Hematopoietic multipotent progenitor cell treated with erythropoietin and hydrocortisone succinate and interleukin-3 and kit ligand, for 6 days (in vitro differentiated cells): Measurements from ENCODE around the gene ADAMTSL3.

Experiments used
- DNase-seq: peaks from one replicate; pipeline ENCODE4 v3.0.0-alpha.2; 2015

Gene ADAMTSL3

DNA sequence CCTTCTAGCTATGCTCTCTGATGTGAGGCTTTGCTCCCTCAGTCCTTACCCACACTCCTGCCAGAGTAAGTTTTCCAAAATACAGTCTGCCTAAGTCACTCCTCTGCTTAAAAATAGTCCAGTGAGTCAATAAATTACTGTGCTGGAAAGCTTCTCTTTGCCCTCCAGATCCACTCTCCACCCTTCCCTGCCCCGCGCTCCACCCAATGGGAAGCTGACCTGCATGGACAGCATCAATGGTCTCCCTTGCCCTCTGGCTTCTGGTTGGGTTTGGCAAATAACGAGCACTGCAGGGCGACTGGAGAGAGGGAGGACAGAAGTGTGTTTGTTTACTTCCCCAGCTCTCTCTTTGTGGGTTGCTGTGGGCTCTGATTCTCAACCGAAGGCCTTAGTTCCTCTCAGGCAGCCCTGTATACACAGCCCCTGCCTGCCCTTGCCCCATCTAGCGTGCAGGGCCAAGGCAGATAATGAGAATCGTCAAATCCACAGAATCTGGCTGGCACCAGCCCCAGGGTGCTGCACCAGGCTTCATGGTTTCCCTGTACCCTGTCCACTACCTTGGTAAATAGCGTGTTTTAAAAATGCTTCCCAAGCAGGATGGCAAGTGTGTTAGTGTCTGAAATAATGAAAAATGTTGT, 110.4 kb downstream of the ADAMTSL3 start:
- no peak for DNase-seq

DNA sequence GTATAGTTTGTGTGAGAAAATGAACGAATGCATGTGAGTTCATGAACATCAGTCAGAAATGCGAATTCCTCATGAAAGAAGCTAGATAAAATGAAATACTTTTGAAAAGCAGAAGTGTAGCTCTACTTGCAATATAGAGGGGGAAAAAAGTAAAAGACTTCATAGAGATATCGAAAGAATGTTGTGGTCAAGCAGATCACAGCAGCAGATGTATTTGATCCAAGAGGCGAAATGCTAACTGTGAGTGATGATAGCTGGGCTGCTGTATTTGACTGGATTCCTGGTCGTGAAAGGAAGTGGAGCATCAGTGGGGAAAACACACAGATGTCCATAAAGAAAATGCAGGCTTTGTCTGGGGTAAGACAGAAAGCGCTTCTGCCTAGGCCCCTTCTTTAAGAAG, 112.4 kb downstream of the ADAMTSL3 start:
- no peak for DNase-seq

DNA sequence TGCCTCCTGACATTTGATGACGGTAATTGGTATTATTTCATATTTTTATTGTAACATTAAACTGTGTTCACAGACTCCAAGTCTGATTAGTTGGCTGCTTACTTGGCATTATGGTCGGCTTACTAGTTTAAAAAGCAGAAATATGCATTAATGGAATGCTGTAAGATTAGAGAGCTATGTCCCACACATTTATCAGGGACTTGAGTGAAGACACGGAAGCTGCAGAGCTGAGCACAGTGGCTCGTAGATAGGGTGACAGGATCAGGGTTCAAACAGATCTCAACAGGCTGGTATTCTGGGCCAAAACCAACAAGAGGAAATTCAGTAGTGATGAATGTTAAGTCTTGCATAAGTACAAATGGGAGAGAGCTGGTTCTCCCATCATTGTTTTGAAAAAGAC, 113.8 kb downstream of the ADAMTSL3 start:
- no peak for DNase-seq

DNA sequence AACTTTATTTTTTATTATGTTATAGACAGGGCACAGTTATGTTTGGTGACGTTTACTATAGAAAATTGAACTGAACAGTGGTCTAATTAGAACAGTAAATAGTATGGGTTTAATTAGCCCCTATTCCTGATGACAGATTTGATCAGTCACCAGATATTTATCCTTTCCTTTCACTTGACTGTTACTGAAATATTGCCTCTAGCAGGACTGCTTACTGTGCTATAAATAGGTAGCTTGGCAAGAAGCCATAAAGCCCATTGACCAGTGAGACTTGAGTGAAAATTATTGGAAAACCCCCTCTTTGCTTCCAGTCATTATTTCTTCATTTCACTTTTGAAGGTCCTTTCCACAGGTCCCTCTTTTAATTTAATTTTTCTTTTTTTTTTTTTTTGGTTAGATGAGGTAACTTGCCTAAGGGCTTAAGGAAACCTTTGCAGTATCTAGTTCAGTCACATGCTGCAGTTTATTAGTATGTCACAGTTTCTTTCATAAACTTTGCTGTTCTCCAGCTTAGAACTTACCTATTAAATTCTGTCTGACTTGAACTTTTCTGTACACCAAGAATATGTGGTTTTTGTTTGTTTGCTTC, 115.6 kb downstream of the ADAMTSL3 start:
- no peak for DNase-seq

DNA sequence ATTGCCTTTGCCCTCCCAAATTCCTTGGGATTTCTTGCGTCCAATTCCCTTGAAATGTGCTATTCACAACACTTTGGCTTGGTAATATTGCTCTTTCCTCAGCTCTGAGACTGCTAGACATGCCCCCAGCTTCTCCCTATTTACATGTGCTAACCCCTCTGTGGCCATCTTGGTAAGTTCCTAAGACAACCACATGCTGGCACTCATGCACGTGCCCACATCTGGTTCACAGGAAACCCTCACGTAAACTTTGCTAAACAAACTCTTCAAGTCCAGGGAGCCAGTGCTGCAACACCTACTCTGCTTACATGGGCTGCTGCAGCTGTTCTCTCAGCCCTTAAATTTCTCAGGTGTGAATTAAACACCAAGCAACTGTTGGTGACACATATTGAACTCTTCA, 121.8 kb downstream of the ADAMTSL3 start:
- DNase-seq, result no peak

DNA sequence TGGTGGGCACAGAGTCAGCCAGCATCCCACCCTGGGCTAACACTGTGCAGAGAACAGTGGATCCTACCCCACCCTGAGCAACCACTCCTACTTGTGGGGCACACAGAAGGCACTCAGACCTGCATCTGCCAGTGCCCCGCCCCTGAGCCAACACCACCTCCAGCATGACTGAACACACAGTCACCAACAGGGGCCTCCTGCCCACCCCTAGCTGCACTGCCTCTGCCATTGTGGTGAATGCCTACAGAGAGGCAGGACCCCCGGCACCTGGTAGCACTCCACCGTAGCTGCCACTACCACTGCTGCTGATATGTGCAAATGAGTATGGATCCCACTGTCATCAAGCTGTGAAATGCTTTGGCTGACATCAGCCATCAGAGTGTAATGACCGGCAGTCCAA, 123.1 kb downstream of the ADAMTSL3 start:
- DNase-seq, result no peak

DNA sequence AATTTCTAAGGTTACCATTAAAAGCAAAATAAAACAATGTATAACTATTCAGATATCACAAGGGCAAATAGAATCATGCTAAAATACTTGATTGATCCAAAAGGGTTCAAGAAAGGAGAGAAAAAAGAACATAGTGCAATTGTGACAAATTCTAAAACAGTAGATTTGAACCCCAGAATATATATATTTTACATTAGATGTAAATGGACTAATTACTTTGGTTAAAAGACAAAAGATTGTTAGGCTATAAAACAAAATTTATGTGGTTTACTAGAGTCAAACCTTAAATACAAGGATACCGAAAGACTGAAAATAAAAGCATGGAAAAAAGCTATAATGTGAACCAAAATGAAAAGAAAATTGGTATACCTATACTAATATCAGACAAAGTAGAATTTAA, 129.3 kb downstream of the ADAMTSL3 start:
- DNase-seq, result no peak

DNA sequence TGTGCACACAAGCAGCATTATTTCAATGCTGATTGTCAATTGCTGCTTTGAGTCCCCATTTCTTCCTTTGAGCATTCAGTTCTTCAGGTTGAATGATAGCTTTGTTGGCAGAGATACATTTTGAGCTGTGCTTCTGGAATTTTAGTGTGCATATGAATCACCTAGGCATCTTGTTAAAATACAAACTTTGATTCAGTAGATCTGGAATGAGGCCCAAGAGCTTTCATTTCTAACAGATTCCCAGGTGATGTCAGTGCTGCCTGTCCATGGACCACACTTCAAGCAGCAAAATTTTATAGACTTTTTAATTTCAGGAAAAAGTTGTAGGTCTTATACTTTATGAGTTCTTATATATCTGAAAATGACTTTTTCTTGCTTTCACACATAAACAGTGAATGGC, 131.1 kb downstream of the ADAMTSL3 start:
- DNase-seq, result no peak

DNA sequence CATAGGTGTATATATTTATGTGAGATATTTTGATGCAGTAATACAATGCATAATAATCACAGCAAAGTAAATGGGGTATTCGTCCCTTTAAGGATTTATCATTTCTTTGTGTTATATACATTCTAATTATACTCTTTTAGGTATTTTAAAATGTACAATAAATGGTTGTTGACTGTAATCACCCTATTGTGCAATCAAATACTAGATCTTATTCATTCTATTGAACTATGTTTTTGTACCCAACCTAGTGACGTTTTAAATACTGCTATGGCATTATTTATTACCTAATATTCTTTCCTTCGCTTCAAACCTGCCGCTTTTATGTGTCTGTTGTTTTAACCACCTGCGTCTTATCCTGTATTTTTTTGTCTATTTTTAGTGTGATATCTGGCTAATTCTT, 132.4 kb downstream of the ADAMTSL3 start:
- DNase-seq, result no peak

DNA sequence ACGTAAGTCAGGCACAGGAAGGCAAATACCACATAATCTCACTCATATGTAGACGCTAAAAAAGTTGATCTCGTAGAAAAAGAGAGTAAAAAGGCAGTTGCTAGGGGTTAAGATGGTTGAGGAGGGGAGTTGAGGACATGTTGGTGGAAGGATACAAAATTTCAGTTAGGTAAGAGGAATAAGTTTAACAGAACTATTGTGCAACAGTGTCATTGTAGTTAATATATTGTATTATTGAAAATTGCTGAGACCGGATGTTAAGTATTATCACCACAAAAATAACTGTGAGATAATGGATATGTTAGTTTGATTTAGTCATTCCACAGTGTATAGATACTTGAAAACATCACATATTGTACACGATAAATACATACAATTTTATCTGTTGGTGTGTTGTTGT, 139.1 kb downstream of the ADAMTSL3 start:
- no peak for DNase-seq

DNA sequence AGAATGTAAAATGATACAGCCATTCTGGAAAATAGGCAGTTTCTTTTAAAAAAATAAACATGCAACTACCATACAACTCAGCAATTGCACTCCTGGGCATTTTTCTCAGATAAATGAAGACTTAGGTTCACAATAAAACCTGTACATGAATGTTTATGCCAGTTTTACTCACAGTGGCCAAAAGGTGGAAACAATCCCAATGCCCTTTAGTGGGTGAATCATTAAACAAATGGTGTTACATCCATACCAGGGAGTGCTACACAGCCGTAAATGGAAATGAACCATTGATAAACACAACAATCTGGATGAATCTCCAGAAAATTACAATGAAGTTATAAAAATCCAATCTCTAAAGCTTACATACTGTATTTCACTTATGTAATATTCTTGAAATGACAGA, 140.3 kb downstream of the ADAMTSL3 start:
- DNase-seq, result no peak

DNA sequence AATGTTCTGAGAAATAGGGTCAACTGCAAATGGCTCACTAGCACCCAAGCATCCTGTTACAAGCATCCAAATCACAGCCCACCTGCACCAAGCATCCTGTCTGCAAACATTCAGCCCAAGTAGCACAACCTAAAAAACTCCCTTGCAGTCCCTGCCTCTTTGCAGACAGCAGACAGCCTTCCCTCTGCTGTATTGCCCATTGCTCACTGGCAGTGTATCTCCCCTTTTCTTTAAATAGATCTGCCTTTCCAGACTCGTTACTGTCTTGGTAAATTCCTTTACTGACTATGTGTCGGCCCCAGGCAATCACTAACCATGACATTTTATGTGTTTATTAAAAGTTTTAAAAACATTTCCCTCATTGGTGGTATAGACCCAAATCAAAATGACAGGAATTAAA, 155.4 kb downstream of the ADAMTSL3 start:
- DNase-seq, result no peak

DNA sequence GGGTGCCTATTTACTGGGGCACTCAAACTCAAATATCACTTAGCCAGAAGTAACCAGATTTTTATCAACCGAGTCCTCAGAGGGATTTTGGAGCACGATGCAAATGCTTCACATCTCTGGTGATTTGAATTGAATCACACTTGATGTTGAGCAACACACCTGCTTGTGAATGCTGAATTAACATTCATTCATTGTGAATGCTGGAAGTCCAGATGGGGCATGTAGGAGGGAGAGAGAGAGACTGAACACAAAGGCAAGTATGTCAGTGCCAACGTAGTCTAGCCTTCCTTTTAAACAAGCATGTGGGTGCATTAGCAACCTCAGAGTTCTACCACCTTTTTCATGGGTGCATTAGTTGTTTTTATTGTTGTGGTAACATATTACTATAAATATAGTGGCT, 156.2 kb downstream of the ADAMTSL3 start:
- no peak for DNase-seq

DNA sequence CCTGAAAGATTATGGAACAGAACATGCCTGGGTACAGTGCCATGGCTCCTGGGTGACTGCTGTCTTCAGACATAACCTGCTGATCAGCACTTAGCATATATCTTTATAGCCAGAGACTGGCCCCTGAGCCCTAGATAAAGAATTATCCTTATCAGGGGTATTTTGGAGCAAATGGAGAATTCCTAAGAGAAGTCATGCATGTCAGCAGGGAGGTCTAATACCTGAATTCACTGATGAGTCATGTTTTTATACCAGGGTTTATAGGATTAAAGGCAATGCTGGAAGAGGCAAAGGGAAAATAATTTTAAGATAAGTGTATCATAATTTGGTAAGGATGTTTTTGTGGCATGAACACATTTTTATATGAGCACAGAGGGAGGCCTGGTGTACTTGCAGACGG, 159.8 kb downstream of the ADAMTSL3 start:
- DNase-seq, result no peak

DNA sequence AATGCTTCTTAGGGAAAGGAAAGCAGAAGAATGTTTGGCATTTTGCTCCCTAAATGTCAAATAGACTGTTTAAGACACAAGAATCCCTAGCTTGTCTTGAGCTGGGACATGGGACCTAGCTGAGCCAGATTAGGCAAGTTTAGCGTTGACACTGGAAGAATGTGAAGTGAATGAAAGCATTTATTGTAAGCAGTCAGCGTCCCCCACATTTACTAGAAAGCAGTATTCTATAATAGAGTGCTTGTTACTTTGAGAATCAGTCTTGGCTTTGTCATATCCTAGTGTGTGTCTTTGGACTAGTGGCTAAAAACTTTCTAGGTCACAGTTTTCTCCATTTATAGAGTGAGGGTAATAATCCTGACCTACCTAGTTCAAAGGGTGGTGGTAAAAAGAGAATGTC, 161.6 kb downstream of the ADAMTSL3 start:
- no peak for DNase-seq

DNA sequence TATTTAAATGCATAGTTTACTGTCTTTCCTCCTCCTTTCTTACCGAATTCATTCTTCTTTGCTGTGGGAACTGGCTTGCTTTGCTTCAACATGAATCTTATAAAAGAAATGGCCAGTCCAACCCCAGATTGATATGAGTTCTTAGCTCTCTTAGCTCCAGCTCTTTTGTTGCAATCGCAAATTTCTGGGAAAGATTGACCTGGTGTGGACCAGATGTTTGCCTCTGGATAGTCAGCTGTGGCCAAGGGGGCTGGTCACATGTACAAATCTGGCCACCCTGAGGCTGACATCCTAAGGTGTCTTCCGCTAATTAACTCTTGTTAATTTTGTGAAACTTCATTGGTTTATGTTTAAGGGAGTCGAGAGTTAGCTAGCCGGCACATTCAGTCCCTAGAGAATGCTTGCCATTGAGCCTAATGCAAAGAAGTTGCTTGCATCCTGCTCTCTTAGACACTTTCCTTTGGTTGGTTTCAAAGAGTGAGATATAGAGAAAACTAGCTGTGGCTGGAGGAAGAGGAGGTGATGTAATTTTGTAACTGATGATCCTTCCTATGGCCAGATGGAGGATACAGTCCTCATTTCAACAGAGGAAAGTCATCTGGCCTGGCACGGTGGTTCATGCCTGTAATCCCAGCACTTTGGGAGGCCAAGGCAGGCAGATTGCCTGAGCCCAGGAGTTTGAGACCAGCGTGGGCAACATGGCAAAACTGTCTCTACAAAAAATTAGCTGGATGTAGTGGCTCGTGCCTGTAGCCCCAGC, 162.4 kb downstream of the ADAMTSL3 start:
- DNase-seq, result no peak

DNA sequence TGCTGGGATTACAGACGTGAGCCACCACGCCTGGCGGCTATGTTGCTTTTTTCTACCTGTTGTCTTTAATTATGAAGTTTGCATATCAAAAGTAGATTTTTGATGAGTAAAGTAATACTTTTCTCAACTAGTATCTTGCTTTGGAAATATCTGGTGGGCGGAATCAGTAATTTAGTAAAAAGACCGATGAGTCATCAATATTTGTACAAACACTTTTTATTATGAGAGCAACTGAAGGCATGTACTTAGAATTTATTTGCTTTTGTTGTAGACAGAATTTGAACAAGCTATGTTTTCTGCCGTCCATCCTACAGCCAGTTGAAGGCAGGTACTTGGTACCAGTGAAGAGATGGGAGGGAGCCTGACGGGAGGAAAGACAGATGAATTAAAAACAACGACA, 164.7 kb downstream of the ADAMTSL3 start:
- DNase-seq, result no peak

DNA sequence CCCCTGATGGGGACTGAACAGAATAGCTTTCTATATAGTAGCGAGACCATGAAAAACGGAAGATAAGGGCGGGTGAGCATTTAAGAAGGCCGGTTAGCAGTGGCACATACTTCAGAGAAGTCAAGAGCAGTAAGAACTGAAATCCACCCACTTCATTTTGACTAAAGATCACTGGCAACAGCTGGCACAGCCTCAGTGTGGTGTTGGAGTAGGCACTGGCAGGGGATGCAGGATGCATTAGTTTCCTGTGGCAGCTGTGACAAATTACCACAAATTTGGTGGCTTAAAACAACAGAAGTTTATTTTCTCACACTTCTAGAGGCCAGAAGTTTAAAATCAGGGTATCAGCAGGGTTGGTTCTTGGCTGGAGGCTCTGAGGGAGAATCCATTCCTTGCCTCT, 176.5 kb downstream of the ADAMTSL3 start:
- DNase-seq, result no peak

DNA sequence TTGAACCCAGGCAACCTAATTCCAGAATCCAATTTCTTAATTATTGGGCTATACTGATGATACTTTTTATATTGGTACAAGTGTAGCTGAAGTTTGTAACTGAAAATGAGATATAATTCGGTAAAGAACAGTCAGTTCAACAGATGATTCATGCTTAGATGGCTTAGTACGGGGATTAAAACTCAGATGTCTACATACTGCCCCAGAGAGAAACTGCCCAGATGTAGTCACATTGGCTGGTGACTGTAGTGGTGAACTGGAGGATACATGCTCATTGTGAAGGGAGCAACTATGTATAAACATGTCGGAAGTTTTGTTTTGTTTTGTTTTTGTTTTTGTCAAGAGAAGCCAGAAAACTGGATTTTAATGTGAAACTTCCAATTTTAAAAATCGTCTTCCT, 179.6 kb downstream of the ADAMTSL3 start:
- DNase-seq, result no peak

DNA sequence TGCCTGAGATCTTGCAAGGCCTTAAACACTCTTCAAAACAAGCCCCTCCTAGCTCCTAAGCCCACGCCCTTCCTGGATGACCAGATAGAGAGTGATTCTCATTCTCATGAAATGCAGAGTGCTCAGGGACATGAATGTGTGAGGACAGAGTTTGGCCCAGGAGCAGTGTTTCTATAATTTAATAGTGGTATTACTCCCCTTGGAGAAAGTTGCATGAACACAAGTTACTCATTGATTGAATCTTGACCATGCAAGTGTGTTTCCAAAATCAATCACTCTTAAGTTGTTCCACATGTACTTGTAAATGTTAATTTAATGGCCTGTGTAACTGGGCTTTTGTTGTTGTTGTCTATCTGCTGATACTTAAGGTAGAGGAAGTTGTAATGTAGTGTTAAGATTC, 181.6 kb downstream of the ADAMTSL3 start:
- no peak for DNase-seq

DNA sequence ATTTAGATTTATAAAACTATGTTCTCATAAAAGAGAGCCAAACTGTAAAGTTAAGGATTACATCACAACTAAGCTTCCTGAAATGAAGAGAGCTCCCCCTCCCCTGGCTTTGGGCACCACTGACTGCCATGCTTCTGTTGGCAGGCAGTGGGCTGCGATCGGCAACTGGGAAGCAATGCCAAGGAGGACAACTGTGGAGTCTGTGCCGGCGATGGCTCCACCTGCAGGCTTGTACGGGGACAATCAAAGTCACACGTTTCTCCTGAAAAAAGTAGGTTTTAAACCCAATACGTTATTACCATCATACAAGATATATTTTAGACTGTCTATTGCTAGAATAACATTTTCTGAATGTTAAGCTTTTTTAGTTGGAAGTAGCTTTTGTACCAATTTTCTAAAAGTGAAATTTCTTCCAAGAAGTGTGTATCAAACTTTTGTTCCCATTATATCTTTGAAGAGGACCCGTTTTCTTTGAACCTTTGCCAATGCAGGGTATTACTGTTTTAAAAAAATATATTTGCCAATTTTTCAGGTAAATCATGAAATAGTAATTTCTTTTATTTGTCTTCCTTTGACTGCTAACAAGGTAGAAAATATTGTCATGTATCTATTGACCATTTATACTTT, 184.1 kb downstream of the ADAMTSL3 start:
- DNase-seq, result peak; percentile 50

DNA sequence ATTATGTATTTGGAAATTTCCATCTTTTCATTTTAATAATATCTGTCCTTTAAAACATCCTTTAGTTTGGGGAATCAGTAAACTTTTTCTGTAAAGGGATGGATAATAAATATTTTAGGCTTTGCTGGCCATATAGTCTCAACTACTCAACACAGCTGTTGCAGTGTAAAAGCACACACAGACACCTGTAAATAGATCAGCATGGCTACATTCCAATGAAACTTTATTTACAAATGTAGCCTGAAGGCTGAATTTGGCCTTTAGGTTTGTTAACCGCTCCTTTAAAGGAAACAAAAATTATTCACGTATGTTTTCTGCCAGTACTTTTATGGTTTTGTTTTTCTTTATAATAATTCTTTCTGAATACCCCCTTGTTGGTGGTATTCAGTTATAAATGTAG, 184.8 kb downstream of the ADAMTSL3 start:
- DNase-seq, result no peak

DNA sequence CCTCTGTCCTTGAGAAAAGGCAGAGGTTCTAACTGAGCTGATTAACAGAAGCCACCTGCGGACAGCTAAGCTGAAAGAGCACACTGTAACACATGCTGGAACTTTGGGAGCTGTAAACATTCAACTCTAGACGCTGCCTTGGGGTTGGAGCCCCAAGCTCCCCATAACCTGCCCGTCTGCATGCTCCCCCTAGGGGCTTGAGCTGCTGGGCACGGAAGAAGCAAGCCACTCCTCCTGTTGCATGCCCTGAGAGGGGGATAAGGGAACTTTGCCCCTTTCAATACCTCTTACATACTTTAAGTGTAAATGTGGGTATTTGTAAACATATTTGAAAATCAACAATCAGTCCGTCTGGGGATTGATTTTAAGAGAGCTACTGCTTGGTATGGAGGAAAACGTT, 188.4 kb downstream of the ADAMTSL3 start:
- DNase-seq, result no peak

DNA sequence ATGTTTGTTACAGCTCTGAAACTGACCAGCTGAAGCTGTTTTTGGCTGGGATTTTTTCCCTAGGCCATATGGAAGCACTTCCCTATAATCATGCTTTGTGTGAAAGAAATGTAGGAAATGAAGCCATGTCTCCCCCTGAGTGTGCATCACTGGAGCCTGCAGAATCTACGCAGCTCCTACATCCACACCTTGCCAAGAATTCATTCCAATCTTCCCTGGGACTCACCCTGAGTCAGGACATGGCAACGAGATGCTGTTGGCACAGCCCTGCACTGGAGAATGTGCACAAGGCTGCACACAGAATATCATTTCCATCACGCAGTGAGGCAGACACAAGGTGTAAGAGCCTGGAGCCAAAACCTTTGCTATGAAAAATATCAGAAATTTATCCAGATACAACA, 189.5 kb downstream of the ADAMTSL3 start:
- no peak for DNase-seq
